Left renal cortex interstitium (tissue), 4 donors: ENCODE data around the gene CASKIN1. TPM values are rescaled to one million over a fixed set of nuclear protein-coding genes. Genes with fewer than 3 reads are reported as not detected.

Source experiments
- DNase-seq, 4 donors: peaks; one replicate each; pipeline ENCODE4 v3.0.0-alpha.2; 2013; ENCODE audit warnings: low read depth in 4 of 4, low spot score in 2 of 4, missing footprints in 1 of 4
- polyA plus RNA-seq, 4 donors: library from polyadenylated mRNA; unstranded; fragments of 120-200 nt; gene quantifications; one replicate each; pipeline ENCODE4 v1.2.1, GENCODE V29; 2013; ENCODE audit not compliant: insufficient read length in 4 of 4

The CASKIN1 gene
- polyA plus RNA-seq, 4 donors: 1.4 to 2.8 (median 2.0) TPM

DNA sequence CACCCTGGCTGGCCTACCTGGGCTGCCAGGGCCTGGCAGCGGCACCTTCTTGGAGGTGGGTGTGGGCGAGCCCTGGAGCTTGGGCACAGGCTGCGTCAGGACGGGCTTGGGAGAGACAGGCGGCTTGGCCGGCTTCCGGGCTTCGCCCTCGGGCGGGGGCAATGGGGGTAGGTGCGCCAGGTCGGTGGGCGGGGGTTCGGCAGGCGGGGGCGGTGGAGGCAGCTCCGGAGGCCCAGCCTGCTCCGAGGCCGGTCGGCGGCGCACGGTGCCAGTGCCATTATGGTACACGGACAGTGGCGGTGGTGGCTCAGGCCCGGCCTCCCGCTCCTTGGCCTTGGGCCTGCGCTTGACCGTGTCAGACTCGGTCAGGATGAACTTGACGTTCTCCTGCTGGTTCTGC is 16.8 kb downstream of the CASKIN1 start:
- no peak for DNase-seq

DNA sequence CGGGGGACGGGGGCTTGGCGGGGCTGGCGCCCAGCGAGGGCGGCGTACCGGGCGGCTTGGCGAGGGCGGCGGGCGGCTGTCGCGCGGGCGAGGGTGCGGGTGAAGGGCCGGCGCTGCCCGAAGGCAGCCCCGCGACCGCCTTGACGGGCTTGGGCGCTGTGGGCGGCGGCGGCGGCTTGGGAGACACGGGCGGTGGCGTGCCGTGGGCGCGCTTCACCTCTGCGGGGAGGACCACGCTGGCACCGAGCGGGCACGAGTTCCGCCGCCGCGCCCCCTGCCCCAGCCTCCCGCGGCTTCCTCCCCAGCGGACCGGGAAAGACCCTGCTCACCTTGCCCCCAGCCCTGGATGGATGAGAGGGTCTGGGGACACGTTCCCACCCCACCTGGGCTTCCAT is 17.3 kb downstream of the CASKIN1 start:
- no peak for DNase-seq

DNA sequence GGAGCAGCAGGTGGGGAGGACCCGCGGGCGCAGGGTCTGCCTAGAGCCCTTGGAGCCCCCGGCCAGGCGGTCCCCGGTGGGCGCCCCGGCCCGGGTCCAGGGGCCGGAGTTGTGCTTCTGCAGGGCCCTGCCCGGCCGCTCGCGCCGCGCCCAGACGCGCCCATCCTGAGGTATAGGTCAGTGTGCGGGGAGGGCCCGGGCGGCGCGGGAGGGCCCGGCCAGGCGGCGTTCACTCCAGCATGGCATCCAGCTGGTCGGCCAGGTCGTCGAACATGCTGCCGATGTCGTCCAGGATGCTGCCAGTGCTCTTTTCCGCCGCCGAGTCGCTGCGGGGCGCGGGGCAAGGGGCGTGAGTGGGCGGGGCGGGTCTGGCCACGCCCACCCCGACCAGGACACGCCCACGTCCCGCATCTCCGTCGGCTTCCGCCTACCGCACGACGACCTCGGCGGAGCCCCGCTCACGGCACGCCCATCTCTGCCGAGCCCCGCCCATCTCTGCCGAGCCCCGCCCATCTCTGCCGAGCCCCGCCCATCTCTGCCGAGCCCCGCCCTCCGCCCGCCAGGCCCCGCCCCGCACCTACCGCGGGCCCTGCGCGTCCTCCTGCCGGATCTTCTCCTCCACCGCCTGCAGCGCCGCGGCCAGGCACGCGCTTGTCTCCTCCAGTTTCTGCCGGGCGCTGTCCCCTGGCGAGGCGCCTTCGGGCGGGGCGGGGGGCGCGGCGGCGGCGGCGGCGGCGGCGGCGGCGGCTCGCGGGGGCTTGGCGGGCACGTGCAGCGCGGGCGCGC is 17.9 kb downstream of the CASKIN1 start:
- DNase-seq: no peak

DNA sequence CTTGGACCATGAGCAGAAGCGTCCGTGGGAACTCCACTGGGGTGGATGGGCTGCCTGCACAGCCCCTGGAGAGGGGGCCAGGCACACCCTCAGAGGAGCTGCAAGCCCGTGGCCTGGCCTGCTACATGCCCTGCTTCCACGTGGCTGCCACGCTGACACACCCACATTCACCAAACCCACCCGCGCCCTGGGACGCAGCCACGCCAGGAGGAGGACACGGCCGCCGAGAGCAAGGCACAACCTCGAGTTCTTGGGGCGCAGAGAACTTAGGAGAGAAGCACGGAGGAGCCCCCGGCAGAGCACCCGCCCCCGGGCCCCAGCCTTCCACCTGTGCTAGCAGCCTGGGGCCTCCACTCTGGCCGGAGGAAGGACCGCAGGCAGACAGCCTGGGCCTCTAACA is 18.8 kb downstream of the CASKIN1 start:
- no peak for DNase-seq

DNA sequence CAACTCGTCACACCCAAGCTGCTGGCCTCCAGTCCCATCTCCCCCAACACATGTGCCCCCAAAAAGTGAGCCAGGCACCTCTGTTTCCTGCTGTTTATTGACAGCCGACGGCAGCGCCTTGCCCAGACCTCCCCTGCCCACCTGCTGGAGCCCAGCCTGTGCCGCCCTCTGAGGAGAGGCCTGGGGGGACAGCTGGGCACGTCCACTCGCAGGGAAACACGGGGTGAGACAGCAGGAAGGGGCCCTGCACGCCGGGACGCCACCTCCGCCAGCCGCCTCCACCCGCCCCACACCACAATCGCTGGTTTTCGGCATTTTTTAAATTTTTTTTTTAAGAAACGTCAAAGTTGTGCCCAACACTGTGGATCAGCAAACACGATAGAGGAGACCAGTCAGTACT is 19.3 kb downstream of the CASKIN1 start:
- no peak for DNase-seq

DNA sequence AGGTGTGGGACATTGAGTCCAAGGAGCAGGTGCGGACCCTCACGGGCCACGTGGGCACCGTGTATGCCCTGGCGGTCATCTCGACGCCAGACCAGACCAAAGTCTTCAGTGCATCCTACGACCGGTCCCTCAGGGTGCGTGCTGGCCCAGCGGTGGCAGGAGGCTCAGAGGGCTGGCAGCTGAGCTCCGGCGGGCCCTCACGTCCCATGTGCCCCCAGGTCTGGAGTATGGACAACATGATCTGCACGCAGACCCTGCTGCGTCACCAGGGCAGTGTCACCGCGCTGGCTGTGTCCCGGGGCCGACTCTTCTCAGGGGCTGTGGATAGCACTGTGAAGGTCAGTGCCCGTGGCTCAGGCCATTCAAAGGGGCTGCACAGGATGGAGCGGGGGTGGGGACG is 20.4 kb downstream of the CASKIN1 start:
- DNase-seq: no peak

DNA sequence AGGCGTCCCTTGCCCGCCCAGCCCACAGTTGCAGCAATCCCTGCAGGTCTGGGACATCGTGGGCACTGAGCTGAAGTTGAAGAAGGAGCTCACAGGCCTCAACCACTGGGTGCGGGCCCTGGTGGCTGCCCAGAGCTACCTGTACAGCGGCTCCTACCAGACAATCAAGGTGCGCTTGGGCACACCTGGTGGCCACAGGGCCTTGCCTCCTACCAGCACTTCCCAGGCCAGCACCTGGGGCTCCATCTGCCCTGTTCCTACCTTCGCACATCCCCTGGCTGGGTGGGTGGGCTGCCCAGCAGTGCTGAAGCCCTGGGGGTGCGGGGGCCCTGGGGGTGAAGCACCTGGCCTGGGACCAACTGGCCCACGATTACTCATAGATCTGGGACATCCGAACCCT is 21.0 kb downstream of the CASKIN1 start:
- no peak for DNase-seq

DNA sequence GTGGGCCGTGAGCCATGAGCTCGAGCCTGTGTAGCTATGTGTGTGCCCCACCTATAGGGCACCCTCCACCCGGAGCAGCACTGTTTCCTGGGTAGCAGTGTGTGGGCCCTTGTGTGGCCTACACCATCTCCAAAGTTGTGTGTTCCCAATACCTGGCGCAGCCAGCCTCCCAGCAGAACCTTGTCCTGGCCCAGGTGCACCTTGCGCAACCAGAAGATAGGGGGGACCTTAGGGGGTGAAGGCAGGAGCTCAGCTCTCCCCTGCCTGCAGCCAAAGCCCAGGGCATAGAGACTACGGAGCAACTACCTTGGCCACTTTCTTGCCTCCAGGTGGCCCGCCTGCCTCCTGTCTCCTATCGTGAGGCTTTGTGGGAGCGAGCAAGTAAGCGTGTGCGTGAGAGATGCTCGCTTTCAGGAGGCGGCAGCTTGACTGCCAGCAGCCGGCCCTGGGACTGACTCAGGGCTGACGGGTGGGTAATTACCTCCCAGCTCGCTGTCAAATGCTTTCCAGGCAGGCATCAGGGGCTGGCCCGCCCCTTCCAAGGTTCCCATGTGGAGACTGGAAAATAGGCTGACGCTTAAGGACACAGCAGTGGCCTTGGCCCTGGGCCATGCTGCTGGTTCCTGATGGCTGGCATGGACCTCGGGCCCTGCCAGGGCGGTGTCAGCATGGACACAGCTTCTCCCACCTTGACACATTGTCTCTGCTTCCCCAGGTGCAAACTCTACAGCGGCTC is 21.8 kb downstream of the CASKIN1 start:
- no peak for DNase-seq

DNA sequence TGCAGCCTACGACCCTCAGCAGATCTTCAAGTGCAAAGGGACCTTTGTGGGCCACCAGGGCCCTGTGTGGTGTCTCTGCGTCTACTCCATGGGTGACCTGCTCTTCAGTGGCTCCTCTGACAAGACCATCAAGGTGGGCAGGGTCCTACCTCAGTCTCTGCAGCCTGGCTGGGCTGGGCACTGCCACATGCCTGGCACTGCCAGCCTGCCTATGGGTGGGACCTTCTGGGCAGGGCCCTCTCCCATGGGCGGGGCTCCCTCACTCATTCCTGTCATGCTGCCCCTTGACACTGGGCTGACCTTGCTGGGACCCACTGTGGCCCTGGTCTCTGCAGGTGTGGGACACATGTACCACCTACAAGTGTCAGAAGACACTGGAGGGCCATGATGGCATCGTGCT is 22.5 kb downstream of the CASKIN1 start:
- DNase-seq: no peak

DNA sequence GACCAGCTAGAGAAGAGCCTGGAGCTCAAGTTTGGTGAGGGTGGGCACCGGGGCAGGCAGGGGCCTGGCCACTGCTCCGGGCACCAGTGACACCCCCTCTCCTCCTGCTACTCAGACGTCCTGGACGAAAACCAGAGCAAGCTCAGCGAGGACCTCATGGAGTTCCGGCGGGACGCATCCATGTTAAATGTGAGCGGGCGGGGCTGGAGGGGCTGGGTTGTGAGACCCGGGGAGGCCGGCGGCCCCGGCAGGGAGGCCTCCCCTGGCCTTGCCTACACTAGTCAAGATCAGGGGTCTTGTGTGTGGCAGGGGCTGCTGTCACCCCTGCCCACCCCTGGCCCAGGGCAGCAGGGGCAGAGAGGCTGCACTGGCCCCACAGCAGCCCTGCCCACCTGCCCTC is 23.0 kb downstream of the CASKIN1 start:
- no peak for DNase-seq

DNA sequence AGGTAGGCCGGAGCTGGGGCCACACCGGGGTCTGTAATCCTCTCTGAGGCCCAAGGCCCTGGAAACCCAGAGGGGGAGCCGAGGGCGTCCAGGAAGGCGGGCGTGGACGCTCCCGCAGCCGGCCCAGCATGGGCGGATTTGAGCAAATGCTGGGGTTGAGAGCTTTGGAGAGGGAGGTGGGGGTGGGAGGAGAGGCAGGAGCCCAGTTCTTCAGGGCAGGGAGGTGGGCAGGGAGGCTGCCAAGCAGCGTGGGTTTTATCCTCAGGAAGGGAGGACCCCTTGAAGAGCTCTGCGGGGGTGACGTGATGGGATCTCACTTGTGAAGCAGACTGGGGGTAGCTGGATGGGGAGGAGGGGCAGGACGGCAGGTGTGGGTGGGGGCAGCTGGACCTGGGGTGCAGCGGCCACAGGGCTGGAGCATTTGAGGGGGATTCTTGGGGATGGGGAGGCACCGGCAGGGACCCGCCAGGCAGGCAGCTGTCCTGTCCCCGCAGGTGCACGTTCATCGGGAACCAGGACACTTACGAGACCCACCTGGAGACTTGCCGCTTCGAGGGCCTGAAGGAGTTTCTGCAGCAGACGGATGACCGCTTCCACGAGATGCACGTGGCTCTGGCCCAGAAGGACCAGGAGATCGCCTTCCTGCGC is 23.6 kb downstream of the CASKIN1 start:
- no peak for DNase-seq

DNA sequence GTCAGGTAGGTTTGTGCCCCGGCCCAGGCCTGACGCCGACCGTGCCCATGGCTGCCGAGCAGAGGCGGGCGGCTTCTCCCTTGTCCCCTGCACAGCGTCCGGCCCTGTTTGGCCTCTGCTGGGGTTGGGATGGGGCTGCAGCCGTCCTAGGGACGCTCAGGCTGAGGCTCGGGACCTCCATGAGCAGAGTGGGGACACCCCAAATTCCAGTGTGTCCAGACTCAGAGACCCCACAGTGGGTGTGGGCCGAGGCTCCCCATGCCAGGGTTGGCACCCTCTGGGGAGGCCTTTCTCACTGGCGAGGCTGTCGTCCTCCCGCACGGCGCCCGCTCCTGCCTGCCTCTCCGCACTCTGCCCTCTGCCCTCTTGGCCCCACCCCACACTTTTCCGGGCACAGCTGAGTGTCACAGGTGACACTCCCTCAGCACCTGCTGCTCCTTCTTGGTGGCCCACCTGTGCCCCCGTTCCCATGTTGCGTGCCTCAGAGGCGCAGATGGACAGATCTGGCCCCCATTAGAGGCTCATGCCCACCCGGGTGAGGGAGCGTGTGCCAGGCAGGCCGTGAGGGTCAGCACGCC is 24.7 kb downstream of the CASKIN1 start:
- no peak for DNase-seq

DNA sequence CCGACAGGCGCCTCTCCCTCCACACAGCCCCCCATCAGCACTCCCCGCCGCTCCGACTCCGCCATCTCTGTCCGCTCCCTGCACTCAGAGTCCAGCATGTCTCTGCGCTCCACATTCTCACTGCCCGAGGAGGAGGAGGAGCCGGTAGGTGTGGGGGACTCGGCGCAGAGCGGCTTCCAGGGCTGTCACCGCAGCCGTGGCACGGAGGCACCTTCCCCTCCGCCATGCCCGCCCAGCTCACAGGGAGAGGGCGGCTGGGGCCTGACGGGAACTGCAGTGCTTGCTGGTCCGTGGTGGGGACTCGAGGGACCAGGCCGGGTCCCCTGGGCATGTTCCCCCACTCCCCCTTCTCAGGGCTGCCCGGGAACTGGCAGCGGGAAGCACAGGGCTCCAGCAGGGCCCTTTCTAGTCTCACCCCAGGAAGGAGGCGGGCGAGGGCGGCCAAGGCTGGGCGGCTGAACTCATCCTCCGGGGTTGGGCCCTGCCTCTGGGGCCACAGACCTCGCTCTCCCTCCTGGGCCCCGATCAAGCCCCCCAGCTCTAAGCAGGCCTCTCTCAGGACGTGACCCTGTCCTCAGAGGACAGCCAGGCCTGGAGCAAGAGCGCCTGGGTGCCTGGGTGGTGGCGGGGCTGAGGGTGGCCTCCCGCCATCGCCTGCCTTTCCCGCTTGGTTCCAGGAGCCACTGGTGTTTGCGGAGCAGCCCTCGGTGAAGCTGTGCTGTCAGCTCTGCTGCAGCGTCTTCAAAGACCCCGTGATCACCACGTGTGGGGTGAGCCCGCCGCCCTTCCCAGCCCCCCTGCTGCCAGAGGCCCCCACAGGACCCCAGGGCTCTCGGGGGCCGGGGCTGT is 25.6 kb downstream of the CASKIN1 start:
- DNase-seq: no peak

DNA sequence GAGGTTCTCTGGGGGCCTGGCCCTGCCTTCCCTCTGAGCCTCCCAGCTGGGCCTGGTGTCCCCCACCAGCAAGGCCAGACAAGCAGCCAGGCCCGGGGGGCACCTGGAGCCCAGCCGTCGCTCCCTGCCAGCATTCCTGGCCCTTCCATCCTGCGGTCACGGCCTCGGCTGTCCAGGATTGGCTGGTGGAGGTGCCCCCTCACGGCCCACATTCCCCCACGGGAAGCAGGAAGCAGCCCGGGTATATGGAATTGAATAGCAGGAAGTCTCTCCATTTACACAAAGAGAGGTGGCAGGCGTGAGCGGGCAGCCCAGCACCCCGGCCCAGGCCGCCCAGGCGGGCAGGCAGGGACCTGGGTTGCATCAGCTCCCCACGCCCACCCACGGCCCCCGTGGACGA is 26.3 kb downstream of the CASKIN1 start:
- DNase-seq: no peak

DNA sequence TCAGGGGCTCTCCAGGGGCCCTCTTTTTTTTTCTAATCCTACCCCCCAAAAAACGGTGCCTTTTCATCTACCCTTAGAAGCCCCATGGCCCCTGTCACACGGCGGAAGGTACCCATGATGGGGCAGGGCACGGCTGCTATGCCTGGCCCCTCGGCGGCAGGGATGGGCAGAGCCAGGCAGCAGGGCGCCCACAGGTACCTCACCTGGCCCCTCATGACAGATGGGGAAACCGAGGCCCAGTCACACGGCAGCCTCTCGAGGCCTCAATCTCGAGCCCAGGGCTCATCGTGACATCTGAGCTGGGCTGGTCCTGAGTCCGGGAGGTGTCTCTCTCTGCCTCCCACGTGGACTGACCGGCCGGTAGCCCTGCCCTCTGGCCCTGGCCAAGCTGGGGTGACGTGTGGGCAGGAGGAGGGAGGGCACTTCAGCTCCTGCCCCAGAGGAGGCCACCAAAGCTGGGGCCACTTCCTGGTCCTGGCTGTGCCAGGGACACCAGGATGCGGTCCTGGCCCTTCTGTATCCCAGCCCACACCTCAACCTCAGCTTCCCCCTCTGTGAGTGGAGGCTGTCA is 29.3 kb downstream of the CASKIN1 start:
- DNase-seq: no peak

DNA sequence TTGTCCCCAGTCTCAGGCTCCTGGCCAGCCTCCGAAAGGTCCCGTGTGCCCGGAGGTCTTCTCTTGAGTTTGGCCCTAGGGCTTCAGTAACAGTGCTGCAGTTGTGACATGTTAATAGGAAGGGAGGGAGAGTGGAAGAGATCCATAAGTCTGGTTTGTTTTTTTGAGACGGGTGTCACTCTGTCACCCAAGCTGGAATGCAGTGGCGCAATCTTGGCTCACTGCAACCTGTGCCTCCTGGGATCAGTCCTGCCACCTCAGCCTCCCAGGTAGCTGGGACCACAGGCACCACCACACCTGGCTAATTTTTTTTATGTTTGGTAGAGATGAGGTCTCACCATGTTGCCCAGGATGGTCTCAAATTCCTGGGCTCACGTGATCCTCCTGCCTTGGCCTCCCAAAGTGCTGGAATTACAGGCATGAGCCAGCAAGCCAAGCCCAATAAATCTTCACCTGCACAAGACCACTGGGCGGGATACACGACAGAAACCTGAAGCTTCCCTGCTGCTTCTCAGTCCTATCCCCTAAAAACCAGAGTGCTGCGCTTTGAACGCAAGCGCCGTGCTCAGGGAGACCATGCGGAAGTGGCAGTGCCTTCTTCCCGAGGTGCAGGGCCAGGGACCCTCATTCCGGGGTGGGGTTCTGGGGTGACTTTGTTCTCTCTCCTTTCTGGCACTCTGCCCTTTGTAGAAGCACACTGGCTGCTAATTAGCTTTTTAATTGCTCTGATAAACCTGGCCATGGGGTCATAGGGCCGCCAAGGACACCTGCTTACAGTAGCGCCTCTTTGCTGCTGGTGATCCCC is 29.9 kb downstream of the CASKIN1 start:
- DNase-seq: no peak

DNA sequence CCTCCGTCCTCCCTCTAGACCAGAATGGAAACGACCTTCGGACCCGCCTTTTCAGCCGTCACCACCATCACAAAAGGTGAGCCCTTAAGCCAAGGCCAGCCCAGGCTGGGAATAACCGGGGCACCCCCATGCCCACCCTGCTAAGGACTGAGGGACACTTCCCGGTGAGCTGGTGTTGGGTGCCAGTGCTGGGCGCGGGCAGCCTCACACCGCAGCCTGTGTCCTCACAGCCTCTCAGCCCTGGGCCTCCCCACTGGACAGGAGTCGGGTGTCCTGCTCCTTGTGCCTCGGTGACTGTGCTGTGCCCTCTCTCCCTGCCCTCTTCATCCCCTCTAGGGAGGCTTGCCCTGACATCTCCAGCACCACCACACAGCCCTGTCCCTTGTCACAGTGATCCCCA is 30.5 kb downstream of the CASKIN1 start:
- DNase-seq: no peak

DNA sequence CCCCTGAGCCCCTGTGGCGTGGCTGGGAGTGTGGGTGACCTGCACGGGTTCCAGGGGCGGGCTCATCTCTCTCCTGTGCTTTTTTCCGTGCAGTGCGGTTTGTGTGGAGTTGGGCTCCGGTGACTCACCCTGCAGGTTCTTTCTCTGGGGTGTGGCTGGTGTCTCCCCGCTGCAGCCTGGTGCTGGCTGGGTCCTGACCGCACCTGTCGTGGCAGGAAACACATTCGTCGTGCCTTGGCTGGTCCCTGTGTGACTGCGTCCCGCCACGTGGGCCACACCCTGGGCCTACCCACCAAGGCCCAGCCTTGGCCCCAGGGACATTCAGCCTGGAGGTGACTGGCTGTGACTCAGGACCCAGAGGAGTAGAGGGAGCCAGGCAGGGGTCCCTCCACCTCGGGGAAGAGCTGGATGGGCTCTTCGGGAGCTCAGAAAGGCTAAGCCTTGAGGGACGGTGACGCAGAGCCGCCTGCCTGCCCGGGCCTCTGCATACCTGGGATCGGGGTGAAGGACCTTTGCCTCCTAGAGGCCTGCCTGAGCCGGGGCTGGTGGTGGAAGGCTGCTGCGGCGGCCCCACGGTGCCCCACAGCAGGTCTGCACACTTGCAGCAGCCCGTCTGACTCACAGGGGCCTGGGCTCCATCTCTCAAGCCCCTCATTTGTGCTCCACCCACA is 33.1 kb downstream of the CASKIN1 start:
- no peak for DNase-seq

DNA sequence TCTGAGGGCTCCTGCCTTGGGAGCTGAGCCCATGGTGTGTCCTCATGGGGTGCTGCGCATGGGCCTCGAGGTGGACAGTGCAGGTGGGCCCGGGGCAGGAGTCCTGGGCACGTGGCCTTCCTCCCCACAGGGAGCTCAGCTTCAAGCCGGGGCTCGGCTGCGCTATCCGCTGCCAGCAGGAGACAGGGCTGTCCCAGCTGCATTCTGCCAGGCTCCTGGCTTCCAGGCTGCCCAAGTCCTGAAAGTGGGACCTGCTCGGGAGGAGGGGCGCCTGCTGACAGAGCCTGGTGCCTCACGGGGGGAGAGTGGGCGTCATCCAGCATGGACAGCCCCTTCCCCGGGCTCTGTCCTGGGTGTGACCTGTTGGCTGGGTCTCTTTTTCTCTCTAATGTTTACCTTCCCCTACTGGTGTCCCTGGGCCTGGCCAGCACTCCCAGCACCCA is 33.7 kb downstream of the CASKIN1 start:
- DNase-seq: no peak
